Peyer's patch (tissue), 4 donors: ENCODE measurements around the gene SRRT.

Experiments used
- POLR2A ChIP-seq, 2 donors: fragments of 450-650 bp; IDR thresholded peaks; one replicate each; pipeline ENCODE4 v1.5.1; 2017; ENCODE audit warnings: antibody characterized with exemption in 2 of 2, mild to moderate bottlenecking in 2 of 2, moderate library complexity in 2 of 2
- TF ChIP-seq, protein P1 (sequence below), 6 experiments: fragments of 450-650 bp in 4 of 6; fragments of 200-600 bp in 2 of 6; sonication (generic) in 1 of 6; IDR thresholded peaks; one replicate each; pipeline ENCODE4 v1.5.1; 2017 to 2019; ENCODE audit warnings: antibody characterized with exemption in 6 of 6, mild to moderate bottlenecking in 3 of 6, moderate library complexity in 1 of 6

DNA sequence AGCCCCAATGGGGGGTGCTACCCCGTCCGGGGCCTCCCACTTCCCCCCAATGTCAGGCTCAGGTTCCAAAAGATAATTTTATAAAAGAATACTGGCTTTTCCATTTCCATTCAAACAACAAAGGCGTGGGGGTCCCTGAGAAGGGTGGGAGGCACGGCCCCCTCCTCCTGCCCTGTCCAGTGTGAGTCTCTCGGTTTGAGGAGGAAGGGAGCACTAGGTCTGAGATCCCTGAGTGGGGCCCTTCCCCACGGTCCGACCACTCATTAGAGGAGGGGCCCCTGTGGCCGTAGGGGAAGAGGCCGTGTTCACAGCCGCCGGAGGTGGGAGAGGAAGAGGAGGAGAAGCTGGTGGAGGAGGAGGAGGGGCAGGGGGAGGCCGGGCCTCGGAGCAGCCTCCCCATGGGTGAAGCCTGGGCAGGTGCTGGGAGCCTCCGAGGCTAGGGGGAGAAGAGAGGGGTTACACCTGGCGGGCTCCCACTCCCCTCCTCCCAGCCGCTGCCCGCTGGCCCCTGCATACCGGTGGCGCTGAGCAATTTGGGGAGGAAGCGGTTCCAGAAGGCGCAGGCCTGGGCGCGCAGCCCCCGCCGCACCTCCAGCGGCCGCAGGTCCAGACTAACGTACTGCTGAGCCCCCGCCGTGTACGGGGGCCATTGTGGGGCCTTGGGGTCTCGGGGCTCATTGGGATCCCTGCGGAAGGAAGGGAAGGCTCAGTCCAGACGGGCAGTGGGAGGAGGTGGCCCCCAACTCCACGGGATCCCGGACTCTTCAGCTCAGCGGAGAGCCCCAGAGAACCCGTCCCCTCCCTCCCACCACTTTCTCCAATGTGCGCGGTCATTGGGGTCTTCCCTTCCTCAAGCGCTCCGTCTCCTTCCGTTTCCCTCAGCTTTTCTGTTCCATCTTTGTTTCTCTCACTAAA lies 16.0 kb downstream of the SRRT start:
- no peak for TF ChIP-seq POLR2A (IDR thresholded peaks at IDR 0.05)
- TF ChIP-seq, protein P1, sequence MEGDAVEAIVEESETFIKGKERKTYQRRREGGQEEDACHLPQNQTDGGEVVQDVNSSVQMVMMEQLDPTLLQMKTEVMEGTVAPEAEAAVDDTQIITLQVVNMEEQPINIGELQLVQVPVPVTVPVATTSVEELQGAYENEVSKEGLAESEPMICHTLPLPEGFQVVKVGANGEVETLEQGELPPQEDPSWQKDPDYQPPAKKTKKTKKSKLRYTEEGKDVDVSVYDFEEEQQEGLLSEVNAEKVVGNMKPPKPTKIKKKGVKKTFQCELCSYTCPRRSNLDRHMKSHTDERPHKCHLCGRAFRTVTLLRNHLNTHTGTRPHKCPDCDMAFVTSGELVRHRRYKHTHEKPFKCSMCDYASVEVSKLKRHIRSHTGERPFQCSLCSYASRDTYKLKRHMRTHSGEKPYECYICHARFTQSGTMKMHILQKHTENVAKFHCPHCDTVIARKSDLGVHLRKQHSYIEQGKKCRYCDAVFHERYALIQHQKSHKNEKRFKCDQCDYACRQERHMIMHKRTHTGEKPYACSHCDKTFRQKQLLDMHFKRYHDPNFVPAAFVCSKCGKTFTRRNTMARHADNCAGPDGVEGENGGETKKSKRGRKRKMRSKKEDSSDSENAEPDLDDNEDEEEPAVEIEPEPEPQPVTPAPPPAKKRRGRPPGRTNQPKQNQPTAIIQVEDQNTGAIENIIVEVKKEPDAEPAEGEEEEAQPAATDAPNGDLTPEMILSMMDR (IDR thresholded peaks at IDR 0.05), result no peak
